BLaER1 (cell line): ENCODE data around the gene ZBTB20.

Source experiments
- H3K27ac ChIP-seq: shearing (Covaris generic); formaldehyde crosslinking; 2 replicates; pipeline ENCODE4 v1.8.1; 2022
- H3K27me3 ChIP-seq: shearing (Covaris generic); formaldehyde crosslinking; 2 replicates; pipeline ENCODE4 v1.8.1; 2022
- H3K36me3 ChIP-seq: shearing (Covaris generic); formaldehyde crosslinking; 2 replicates; pipeline ENCODE4 v1.8.1; 2022
- H3K4me1 ChIP-seq: shearing (Covaris generic); formaldehyde crosslinking; 2 replicates; pipeline ENCODE4 v1.8.1; 2022
- H3K4me2 ChIP-seq: shearing (Covaris generic); formaldehyde crosslinking; 2 replicates; pipeline ENCODE4 v1.8.1; 2022
- H3K4me3 ChIP-seq: shearing (Covaris generic); formaldehyde crosslinking; 2 replicates; pipeline ENCODE4 v1.8.1; 2022
- H3K9ac ChIP-seq: shearing (Covaris generic); formaldehyde crosslinking; 2 replicates; pipeline ENCODE4 v1.8.1; 2022
- H3K9me3 ChIP-seq: shearing (Covaris generic); formaldehyde crosslinking; 2 replicates; pipeline ENCODE4 v1.8.1; 2022
- H4K20me1 ChIP-seq: shearing (Covaris generic); formaldehyde crosslinking; 2 replicates; pipeline ENCODE4 v1.8.1; 2022
- Cebpa-rat ChIP-seq: shearing (Covaris generic); IDR thresholded peaks from 2 replicates; pipeline ENCODE4 v1.8.1; 2022

ZBTB20 gene

DNA sequence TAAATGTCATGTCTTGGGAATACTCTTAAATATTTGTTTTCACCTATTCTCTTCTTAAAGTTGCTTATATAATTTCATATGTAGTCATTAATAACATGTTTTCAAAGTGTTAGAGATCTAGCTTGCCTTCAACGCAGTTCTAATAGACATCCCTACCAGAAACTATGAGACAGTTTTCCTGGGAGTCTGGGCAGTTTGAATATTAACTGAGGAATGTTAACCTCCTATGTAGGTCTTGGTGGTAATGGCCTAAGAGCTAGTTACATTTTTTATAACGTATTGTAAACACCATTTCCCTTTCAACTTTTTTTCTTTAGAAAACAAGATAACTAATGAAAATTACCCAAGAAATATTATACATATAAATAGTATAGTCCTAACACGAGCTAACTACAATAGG is 525.1 kb downstream of the ZBTB20 start:
- H3K4me1 ChIP-seq: no peaks in the 10 kb centered on the region
- H3K4me3 ChIP-seq: no peak overlapping the region
- H3K9ac ChIP-seq: no peak overlapping the region
- no peak overlapping the region for H3K27ac ChIP-seq
- H4K20me1 ChIP-seq: no peaks in the 10 kb centered on the region
- no peak for TF ChIP-seq Cebpa-rat
- no peaks in the 10 kb centered on the region for H3K27me3 ChIP-seq
- H3K9me3 ChIP-seq: no peaks in the 10 kb centered on the region
- H3K4me2 ChIP-seq: no peak overlapping the region
- H3K36me3 ChIP-seq: no peaks in the 10 kb centered on the region

DNA sequence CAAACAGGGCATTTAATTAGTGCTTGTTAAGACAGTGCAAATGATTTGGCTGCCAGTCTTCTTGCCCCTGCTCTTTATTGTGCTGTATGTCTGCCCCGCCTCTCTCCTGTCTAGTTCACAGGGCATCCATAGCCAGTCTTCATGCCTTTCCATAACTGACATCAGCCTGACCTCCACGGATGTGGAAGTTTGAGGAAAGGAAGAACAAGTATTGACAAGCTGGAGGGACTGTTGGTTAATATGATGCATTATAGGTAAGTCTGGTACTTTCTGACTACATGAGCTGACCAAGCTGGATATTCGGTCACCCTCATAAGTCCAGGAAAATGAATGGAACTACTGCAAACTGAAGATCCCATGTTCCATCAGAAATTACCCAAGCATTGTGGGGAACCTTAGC is 527.3 kb downstream of the ZBTB20 start:
- H4K20me1 ChIP-seq: no peaks in the 10 kb centered on the region
- H3K9ac ChIP-seq: no peak overlapping the region
- H3K4me2 ChIP-seq: no peak overlapping the region
- no peak overlapping the region for H3K27ac ChIP-seq
- TF ChIP-seq Cebpa-rat: no peak
- no peaks in the 10 kb centered on the region for H3K9me3 ChIP-seq
- H3K4me3 ChIP-seq: no peak overlapping the region
- no peaks in the 10 kb centered on the region for H3K36me3 ChIP-seq
- no peaks in the 10 kb centered on the region for H3K4me1 ChIP-seq
- H3K27me3 ChIP-seq: no peaks in the 10 kb centered on the region

DNA sequence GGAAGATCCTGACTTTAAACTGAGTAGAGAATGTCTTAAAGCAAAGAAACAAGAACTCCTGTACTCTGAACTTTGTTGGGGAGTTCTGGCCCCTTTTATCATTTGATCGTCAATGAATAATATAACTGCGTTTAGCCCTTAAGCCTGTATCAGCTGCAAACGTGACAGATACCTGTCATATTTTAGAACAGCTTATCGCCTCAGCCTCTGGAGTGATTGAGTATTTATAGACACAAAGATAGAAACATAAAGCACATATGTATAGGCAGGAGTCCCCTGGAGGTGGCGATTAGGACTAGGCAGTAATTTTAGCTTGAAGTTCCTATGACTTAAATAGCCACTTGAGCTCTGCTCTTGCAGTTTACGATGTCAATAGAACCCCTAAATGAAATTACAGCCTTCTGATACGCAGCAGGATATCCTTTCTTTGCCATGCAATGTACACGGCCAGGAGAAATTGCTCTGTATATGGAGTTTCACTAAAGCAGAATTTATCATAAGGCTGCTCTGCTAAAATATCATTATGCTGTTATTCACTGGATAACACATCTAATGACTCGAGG is 531.5 kb downstream of the ZBTB20 start:
- no peak overlapping the region for H3K9ac ChIP-seq
- H3K4me1 ChIP-seq: no peaks in the 10 kb centered on the region
- H3K4me3 ChIP-seq: no peak overlapping the region
- no peaks in the 10 kb centered on the region for H3K27me3 ChIP-seq
- no peak overlapping the region for H3K4me2 ChIP-seq
- H4K20me1 ChIP-seq: no peaks in the 10 kb centered on the region
- H3K36me3 ChIP-seq: no peaks in the 10 kb centered on the region
- TF ChIP-seq Cebpa-rat: no peak
- no peak overlapping the region for H3K27ac ChIP-seq
- no peaks in the 10 kb centered on the region for H3K9me3 ChIP-seq

DNA sequence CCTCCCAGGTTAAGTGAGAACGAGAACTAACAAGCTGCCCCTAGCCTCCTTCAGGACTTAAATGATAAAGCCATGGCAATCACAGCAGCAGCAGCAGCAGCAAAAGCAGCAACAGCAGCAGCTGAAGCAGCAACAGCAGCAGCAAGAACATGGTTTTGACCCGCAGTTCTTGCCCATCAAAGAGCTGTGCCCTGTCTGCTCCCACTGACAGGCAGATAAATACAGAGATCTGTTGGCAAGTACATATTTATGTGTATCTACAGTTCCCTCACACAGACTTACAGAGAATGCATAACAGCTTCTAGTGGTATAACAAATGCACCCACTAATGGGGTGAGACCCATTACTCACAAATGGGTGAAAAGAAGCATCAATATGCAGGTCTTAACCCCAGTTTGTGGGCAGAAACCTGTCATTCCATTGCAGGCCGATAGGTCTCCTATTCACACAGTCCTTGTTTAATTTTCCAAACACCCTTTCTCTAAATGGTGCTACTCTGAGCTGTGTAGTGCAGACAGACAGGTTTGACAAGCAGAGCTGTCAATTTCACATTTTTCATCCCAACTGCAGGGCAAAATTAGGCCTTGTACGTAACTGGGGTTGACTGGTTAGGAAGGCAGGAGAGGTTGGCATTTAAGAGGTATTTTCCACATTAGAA is 537.0 kb downstream of the ZBTB20 start:
- H3K4me1 ChIP-seq: no peaks in the 10 kb centered on the region
- H3K4me2 ChIP-seq: no peak overlapping the region
- H4K20me1 ChIP-seq: no peaks in the 10 kb centered on the region
- no peak overlapping the region for H3K4me3 ChIP-seq
- H3K36me3 ChIP-seq: no peaks in the 10 kb centered on the region
- H3K27ac ChIP-seq: no peak overlapping the region
- no peak overlapping the region for H3K9ac ChIP-seq
- H3K27me3 ChIP-seq: no peaks in the 10 kb centered on the region
- H3K9me3 ChIP-seq: no peaks in the 10 kb centered on the region
- no peak for TF ChIP-seq Cebpa-rat

DNA sequence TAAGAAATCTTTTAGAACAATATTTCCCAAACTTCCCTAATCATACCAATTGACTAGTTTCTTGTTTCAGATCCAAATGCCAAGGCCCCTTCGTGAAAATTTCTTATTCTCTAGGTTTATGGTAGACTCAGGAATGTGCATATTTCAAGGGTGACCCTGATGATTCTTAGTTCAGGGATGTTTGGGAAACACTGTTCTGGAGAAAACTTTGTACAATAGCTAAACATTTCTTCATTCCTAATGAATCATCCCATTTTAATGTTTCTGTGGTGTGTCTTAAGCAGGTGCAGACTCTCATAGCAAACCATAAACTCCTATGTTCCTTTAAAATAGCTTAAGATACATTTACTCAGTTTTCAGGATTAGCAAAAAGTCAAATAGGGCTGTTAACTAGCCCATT is 538.8 kb downstream of the ZBTB20 start:
- Histone ChIP-seq H4K20me1 (no peaks in the 10 kb centered on the region), H3K4me1 (no peaks in the 10 kb centered on the region), H3K4me3 (no peak overlapping the region), H3K27ac (no peak overlapping the region), H3K9ac (no peak overlapping the region), H3K27me3 (no peaks in the 10 kb centered on the region), H3K4me2 (no peak overlapping the region), H3K9me3 (no peaks in the 10 kb centered on the region), H3K36me3 (no peaks in the 10 kb centered on the region)
- TF ChIP-seq Cebpa-rat: no peak

DNA sequence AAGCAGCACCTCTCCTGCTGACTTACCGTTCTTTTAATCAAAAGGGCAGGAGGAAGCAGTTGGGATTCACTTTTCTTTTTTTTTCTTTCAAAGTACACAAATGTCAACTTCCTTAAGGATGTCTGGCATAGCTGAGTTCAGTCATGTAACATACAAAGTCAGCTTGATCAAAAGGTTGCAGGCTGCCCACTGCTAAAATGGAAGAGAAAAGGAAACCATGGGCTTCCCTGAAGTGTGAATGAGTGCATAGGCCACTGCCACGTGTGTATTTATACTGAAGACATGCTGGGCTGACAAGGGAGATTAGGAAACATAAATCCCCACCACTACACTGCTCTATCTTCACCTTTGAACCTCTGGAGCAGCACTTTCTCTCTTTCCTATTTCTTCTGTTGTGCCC is 540.8 kb downstream of the ZBTB20 start:
- Histone ChIP-seq H3K27ac (no peak overlapping the region), H3K4me1 (no peaks in the 10 kb centered on the region), H3K9me3 (no peaks in the 10 kb centered on the region), H4K20me1 (no peaks in the 10 kb centered on the region), H3K4me2 (no peak overlapping the region), H3K36me3 (no peaks in the 10 kb centered on the region), H3K27me3 (no peaks in the 10 kb centered on the region), H3K4me3 (no peak overlapping the region), H3K9ac (no peak overlapping the region)
- TF ChIP-seq Cebpa-rat: no peak

DNA sequence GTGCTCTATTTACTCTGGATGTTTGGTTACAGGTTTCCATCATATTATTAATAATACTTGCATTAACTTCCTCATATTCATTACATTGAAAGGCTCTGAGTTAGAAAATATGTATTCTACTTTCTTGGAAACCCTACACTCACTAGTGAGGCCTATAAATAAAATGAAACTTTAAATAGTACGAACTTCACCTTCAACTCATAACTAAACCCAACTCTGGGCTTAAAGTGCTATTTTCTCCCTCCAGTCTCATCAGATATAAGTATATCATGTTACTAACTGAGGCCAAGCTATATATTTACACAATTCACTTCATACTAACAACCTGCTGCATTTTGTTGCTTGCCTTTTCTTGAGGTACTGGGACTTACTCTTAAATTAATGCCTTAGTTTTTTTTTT is 546.5 kb downstream of the ZBTB20 start:
- H4K20me1 ChIP-seq: no peaks in the 10 kb centered on the region
- no peak overlapping the region for H3K4me3 ChIP-seq
- H3K9me3 ChIP-seq: no peaks in the 10 kb centered on the region
- no peaks in the 10 kb centered on the region for H3K27me3 ChIP-seq
- TF ChIP-seq Cebpa-rat: no peak
- H3K4me1 ChIP-seq: no peaks in the 10 kb centered on the region
- H3K9ac ChIP-seq: no peak overlapping the region
- H3K36me3 ChIP-seq: no peaks in the 10 kb centered on the region
- H3K4me2 ChIP-seq: no peak overlapping the region
- no peak overlapping the region for H3K27ac ChIP-seq

DNA sequence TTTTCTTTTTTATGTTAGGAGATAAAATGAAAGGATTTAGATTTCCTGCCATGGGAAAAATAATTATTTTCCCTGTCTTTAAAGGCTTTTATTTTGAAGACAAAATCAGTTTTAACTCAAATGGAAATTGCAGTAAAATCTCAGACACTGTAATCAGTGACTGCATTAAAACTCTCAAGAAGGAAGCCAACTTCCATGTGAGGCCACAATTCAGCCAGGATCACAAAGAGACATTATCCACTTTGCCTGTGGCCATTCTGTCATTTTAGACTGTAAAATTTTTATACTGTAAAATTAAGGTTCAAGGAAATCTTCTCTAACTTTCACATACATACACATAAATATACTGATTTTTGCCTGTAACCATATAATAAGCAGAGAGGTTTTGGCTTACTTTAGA is 549.2 kb downstream of the ZBTB20 start:
- Histone ChIP-seq H3K27me3 (no peaks in the 10 kb centered on the region), H3K4me1 (no peaks in the 10 kb centered on the region), H3K27ac (no peak overlapping the region), H3K9ac (no peak overlapping the region), H3K9me3 (no peaks in the 10 kb centered on the region), H4K20me1 (no peaks in the 10 kb centered on the region), H3K4me3 (no peak overlapping the region), H3K36me3 (no peaks in the 10 kb centered on the region), H3K4me2 (no peak overlapping the region)
- no peak for TF ChIP-seq Cebpa-rat

DNA sequence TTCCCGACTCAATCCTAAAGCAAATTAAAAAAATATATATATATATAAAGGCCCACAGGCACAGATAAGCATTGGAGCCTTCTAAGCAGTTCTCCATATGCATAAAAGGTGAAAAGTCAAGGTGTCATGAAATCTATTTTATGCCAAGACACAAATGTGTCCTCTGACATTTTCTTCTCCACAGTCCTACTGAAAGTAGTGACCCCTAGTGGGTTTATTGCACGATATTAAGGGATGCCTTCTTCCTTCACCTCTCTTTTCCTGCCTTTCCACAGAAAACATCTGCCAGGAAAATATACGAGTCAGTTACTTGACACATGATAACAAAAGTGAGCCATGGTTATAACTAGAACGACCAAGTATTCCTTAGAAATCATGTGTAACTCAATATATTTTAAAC is 550.1 kb downstream of the ZBTB20 start:
- H3K4me1 ChIP-seq: no peaks in the 10 kb centered on the region
- no peaks in the 10 kb centered on the region for H4K20me1 ChIP-seq
- TF ChIP-seq Cebpa-rat: no peak
- H3K27ac ChIP-seq: no peak overlapping the region
- no peaks in the 10 kb centered on the region for H3K9me3 ChIP-seq
- H3K27me3 ChIP-seq: no peaks in the 10 kb centered on the region
- no peak overlapping the region for H3K4me3 ChIP-seq
- H3K36me3 ChIP-seq: no peaks in the 10 kb centered on the region
- H3K9ac ChIP-seq: no peak overlapping the region
- no peak overlapping the region for H3K4me2 ChIP-seq

DNA sequence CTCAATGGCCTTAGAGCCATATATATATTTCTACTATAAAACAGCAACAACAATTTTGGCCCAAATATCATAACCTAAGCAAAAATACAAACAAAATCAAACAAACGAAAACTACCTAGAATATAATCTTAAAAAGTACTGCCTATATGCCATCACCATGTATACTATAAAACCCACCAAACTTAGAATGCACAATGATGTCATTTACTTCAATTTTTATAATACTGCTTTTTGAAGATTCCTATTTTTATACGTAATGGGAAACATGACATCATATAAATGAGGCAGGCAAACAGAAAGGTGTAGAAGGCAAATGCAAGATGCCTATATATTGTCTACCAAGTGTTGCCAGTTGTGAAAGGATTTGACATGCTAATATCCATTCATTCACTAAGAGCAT is 550.9 kb downstream of the ZBTB20 start:
- Histone ChIP-seq H3K9me3 (no peaks in the 10 kb centered on the region), H3K27me3 (no peaks in the 10 kb centered on the region), H3K27ac (no peak overlapping the region), H3K9ac (no peak overlapping the region), H3K4me2 (no peak overlapping the region), H3K36me3 (no peaks in the 10 kb centered on the region), H4K20me1 (no peaks in the 10 kb centered on the region), H3K4me3 (no peak overlapping the region), H3K4me1 (no peaks in the 10 kb centered on the region)
- no peak for TF ChIP-seq Cebpa-rat
